ENCODE data around the gene KPNA3.
"Not testable (repeated sequence)": the region's sequence is repeated elsewhere in the genome, so short reads cannot be mapped to it uniquely, and the experiment has no call there.

Gene KPNA3, protein sequence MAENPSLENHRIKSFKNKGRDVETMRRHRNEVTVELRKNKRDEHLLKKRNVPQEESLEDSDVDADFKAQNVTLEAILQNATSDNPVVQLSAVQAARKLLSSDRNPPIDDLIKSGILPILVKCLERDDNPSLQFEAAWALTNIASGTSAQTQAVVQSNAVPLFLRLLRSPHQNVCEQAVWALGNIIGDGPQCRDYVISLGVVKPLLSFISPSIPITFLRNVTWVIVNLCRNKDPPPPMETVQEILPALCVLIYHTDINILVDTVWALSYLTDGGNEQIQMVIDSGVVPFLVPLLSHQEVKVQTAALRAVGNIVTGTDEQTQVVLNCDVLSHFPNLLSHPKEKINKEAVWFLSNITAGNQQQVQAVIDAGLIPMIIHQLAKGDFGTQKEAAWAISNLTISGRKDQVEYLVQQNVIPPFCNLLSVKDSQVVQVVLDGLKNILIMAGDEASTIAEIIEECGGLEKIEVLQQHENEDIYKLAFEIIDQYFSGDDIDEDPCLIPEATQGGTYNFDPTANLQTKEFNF

DNA sequence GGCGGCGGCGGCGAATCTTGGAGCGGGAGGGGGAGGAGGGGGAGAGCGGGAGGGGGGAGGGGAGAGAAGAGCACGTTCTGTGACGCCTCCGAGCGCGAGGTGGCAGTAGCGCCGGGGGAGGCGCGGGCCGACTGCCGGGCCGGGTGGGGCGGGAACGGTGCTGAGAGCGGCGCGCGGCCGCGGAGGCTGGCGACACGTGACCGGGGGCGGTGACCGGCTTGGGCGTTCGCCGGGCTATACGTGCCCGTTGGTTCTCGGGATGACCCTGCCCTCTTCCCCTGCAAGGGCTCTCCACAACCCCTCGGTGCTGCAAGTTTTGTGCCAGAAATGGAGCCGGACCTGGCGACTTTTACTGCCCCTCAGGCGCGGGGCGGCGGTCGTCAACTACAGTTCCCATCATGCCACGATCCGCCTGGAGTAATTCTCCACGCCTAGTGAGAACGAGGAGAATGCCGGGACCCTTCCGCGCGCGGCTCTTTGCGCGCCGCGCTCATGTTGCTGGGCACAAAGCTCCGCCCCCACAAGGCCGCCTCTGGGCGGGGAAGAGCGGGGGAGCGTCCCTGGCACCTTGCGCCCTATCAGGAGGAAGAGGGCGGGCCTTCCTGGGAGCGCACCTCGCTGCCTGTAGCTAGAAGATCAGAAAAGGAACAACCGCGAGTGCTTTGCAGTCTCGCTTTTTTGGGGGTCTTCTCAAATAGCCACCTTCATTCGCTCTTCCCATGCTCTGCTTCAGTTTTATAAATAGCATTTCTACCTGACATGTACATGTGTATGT lies at the start of gene KPNA3:
TSS of gene KPNA3 (minus strand) at position 133 of the 775 bp plus-strand sequence. CDS start 176 bp downstream, outside the sequence.
- peak; percentile 99 for DNase-seq (ENCODE audit: low read depth, low spot score)

DNA sequence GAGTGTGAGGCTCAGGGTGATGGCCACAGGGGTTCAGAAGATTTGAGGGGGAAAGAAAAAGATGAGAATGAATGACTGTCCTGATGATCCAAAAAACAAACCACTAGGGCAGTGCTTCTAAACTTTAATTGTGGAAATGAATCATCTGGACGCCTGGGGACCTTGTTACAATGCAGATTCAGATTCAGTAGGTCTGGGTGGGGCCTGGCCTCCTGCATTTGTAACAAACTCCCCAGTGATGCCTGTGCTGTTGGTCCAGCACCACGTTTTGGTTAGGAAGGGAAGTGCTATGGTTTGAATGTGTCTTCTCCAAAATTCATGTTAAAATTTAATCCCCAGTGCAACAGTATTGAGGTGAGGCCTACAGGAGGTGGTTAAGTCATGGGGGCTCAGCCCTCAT lies 49.5 kb upstream of the KPNA3 start:
- DNase-seq (ENCODE audit: low read depth, low spot score) = no peak

DNA sequence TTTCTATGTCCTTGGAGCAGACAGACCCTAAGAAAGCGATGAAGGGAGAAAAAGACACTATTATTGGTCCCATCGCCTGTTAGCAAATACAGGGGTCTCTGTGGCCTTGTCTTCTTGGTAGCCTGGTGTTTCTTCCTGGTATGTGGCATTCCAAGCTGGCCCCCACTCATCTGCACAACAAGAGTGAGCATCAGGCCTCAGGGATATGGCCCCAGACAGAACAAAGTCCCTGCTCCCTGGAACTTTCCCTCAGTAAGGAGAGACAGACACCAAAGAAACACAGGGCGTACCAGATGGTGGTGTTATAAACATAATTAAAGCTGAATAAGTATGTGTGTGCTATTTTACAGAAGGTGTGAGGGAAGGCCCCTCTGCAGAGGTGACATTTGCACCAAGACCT lies 48.2 kb upstream of the KPNA3 start:
- no peak for DNase-seq (ENCODE audit: low read depth, low spot score)

DNA sequence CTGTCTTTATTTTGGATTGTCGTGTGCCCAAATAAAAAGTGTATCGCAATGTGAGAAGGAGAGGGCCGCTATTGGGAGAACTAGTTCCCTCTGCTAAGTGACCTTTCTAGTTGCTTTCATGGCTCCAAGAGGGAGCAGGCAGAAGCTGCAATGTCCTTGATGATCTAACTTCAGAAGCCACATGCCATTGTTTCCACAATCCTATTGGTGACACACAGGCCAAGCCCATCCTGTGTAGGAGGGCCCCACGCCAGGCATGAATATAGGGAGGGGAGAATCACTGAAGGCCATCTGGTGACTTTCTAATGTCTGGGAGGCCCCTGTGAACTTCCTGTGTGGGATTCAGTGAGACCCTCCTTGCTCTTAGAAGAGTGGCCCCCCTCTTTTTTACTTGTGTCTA lies 47.8 kb upstream of the KPNA3 start:
- no peak for DNase-seq (ENCODE audit: low read depth, low spot score)

DNA sequence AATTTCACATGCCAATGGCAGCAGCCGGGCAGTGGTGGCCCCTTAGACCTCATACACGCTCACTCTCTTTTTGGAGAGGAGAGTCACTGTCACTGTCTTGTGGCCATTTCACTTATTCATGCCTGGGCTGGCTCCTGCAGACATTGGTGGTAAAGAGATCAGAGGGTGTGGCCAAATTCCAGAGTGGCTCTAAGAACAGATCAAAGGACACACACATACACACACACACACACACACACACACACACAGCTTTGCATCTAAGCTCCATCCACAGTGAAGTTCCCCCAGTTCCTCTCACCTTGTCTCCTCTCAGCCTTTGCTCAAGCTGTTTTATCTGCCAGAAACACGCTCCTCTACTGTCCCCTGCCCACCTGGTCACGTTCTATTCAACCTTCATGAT lies 46.5 kb upstream of the KPNA3 start:
- DNase-seq (ENCODE audit: low read depth, low spot score) = peak; percentile 39

DNA sequence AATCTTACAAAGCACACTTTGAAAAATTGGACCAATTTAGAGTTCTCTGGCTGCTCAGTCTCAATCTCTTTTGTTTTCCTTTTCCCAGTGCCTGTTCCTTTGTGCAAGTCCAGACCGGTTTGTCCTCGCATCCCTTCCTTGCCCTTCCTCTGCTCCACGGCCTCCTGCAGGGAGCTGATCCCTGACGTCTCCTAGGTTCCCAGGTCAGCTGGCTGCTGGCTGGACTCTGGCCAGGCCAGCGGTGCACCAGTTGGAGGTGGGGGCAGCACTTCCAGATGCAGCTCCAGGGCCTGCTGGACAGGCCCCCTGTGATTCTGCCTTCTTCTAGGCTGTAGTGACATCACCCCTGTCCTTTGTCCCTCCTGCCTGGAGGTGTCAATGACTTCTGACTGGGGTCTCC lies 44.0 kb upstream of the KPNA3 start:
- DNase-seq (ENCODE audit: low read depth, low spot score) = no peak

DNA sequence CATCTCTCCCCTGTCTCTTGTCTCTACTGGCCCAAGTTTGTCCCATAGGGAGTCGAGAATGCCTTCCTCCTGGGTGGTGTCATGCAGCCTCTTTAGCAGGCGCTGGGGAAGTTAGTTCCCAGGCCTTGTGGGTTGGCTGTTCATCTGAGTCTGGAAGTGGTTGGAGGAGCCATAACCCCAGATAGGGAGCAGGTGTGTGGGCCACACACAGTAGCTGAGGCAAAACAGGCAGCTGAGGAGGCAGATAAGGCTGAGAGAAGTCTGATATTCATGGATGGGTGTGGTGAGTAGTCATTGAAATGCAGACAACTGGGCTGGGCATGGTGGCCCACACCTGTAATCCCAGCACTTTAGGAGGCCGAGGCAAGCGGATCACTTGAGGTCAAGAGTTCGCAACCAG lies 40.9 kb upstream of the KPNA3 start:
- DNase-seq (ENCODE audit: low read depth, low spot score) = no peak

DNA sequence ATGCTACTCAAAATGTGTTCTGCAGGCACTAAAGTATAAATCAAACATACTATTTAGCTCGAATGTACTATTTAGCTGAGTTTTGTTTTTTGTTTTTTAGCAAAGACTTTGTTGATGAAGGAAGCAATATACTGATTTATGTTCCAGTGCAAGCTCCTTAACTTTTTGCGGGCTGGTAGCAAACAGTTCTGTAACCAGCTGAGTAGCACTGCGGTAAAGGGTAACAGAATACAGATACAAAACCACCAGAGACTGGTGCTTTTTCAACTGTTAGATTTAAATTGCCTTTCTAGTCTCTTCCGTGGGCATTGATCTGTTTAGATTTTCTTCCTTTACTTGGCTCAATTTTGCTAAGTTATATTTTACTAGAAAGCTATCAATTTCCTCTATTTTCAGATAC lies 39.0 kb upstream of the KPNA3 start:
- no peak for DNase-seq (ENCODE audit: low read depth, low spot score)

DNA sequence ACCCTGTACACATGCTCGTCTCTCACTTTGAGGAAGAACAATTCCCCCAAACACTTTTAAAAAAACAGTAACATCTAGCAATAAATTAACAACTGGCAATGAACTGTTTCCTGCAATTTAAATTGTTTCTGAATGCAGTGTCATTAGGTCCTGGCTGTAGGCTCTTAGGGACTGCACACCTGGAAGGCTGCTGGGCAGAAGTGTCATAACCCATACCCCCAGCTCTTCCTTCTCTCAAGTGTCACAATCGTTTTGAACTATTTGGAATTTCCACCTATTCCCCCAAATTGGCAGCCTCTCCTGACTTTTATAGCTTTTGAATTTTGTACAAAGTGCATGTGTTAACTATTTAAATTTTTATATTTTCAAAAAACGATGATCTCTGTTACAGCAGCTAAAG lies 38.2 kb upstream of the KPNA3 start:
- no peak for DNase-seq (ENCODE audit: low read depth, low spot score)

DNA sequence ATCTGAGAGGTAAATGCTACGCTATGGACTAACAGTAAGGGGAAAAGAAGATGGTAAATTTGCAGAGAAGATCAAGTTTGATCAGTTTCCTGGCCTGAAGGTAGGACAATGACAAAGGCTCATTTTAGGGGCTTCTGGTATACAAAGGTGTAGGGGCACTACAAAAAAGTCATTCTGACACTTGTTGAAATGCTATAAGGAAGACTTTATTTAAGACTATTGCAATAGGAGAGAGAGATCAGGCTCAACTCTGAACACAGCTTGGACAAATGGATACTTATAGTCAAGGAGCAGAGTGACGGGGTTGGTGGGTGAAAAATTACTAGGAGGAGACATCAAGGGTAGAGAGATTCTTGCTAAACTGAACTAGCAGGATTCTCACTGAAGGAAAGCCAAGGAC lies 37.2 kb upstream of the KPNA3 start:
- DNase-seq (ENCODE audit: low read depth, low spot score) = no peak

DNA sequence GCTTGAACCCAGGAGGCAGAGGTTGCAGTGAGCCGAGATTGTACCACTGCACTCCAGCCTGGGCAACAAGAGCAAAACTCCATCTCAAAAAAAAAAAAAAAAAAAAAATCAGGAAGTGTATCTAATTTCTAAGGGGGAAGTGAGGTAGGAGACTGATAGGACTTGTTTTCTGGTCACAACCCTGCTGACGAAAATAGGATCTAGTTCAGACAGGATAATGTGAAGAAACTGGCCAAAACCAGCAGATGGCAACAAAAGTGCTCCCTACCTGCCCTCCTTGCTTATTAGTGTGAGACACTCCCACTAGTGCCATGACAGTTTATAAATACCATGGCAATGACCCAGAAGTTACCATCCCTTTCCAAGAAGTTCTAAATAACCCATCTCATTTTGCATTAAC lies 36.0 kb upstream of the KPNA3 start:
- no peak for DNase-seq (ENCODE audit: low read depth, low spot score)

DNA sequence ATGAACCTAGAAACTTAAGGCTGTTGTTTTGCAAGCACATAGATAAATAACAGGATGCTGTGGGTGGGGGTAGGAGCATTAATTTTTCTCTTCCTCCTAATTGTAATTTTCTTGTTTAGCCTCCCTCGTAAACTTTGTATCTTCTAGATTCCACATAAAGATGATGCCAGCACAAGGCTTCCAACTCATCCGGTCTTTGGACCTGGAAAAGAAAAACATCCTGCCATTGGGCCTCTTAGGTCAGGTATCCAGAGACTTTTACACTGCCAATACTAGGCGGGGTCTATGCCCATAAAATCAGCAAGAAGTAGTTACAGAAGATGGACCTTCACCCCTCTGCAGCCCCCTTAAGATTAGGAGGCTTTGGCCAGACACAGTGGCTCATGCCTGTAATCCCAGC lies 35.4 kb upstream of the KPNA3 start:
- DNase-seq (ENCODE audit: low read depth, low spot score) = no peak

DNA sequence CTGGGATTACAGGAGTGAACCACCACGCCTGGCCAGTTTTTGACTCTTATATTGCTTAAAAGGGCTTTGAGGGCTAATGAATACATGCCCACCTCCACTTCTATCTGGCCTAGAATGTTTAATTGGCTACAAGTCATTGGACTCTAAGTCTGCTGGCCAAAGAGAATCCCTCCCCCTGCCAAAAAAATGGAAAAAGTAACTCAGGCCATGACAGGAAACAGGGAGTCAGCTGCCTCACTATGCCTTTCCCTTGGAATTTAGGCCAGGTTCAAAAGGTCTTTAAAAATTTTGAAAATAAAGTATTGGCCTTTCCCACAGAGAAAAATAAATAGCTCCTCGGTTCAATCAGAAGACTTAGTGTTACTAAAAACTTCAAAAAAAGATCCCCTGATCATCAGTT lies 34.9 kb upstream of the KPNA3 start:
- no peak for DNase-seq (ENCODE audit: low read depth, low spot score)

DNA sequence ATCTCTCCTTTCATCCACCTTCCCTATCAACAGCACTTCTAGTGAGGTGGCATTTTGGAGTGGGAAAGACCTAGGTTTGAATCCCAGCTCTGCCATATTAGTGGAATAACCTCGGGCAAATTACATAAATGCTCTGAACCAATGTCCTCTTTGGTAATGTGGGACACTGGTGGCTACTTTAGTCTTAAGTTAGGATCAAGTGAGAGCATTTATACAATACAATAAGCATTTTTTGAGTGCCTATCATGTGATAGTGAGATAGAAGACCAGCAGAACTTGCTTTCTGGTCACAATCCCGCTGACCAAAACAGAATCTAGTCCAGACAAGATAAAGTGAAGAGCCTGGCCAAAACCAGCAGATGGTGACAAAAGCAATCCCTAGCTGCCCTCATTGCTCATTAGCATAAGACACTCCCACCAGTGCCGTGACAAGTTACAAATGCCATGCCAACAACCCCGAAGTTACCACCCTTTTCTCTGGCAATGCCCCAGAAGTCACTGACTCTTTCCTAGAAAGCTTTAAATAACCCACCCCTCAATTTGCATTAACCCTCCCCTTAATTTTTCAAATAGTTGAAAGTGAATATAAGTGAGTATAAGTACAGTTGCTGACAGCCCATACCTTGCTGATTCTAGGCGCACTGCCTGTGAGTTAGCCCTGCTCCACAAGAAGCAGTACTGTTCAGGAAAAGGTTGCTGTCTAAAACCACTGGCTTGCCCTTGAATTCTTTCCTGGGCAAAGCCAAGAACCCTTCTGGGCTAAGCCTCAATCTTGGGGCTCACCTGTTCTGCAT lies 28.9 kb upstream of the KPNA3 start:
- DNase-seq (ENCODE audit: low read depth, low spot score) = no peak

DNA sequence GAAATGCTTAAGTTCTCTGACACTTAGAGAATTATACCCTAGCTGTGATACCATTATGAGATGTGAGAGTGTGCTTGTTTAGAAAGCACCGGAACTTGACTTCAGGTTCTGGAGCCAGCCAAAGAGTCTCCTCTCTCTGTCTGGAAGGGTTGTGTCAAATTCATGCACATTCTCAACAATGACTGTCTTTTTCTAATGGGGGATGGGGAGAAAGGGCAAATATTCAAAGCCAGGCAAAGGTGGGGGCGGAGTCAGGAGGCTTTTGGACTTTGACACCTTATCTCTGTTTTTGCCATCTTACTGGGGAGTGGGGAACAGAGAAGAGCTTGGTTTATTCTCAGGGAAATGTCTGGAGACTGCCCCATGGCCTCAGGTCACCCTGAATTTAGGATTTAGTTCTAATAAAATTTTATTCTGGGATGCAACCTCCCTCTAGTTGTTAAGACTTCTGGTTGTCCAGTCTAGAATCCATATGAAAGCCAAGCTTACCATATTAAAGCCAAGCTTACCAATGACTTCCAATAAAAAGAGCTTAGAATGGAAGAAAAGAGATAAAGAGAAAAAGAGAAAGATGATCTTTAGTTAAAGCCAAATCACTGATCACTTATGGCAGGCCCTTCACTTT lies 28.2 kb upstream of the KPNA3 start:
- DNase-seq (ENCODE audit: low read depth, low spot score) = no peak

DNA sequence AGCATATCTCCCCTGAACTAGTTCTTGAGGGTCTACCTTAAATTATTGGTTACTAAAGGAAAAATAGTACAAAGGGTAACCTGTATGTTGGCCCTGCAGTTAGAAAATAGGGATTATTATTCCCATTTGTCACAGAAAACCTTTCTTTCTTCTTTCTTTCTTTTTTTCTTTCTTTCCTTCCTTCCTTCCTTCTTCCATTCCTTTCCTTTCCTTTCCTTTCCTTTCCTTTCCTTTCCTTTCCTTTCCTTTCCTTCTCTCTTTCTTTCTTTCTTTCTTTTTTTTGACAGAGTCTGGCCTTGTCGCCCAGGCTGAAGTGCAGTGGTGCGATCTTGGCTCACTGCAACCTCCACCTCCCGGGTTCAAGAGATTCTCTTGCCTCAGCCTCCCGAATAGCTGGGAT lies 23.6 kb upstream of the KPNA3 start:
- not testable (repeated sequence) for DNase-seq (ENCODE audit: low read depth, low spot score)

DNA sequence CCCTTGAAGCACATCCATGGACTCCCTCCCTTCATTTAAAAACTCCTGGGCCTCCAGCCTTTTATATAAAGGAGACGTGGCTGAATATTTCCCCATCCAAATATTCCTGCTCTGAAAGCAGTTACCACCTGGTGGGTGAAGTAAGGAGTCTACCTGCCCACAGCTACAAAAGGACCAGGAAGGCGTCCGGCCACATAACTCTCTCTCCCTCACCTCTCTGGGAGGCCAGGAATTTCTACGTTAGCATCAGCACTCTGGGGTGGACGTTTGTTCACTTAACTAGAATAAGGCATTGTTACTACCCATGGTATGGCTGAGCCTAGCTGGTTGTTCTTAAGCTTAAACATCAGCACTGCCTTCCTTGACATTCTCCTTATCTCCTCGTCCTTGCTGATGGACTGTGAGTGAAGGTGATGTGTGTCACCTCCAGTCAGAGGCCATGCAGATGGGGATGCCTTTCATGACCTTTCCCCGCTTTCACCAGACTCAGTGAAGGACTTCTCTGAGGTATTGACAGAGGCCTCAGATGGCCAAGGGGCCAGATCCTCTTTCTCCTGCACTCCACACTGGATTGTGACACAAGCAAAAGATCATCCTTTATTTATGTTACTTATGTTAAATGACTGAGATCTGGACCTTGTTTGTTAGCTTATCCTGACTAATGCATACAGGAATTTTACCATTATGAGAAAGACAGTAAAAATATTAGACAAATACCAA lies 22.2 kb upstream of the KPNA3 start:
- no peak for DNase-seq (ENCODE audit: low read depth, low spot score)

DNA sequence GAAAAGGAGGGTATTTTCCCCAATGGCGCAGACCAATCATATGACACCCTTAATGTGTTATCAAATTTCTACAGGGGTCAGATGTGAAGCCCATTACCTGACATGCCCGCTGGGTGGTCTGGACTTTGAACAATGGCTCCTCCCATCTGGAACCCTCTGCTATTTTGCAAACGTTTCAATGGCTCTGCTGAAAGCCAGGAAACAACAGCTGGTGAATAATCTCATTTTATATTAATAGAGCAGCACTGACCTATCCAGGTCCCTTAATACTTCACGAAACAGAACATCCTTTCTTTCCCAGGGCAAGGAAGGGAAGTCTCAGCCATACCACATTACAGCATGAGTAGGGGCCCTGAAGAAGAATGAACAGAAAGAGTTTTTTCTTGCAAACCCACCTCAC lies 20.3 kb upstream of the KPNA3 start:
- no peak for DNase-seq (ENCODE audit: low read depth, low spot score)

DNA sequence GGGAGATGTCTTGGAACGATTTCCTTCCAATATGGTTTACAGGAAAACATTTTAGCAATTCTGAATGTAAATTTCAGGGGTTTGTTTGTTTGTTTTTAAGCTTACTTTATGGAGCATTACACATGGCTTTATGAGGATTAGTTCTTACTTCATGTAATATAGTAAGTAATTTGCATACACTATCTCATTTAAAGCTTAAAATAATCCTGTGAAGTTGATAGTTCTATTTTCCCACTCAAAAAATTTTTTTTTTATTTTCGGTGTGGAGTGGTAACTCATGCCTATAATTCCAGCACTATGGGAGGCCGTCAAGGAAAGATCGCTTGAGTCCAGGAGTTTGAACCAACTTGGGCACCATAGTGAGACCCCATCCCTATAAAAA lies 19.0 kb upstream of the KPNA3 start:
- DNase-seq (ENCODE audit: low read depth, low spot score) = no peak

DNA sequence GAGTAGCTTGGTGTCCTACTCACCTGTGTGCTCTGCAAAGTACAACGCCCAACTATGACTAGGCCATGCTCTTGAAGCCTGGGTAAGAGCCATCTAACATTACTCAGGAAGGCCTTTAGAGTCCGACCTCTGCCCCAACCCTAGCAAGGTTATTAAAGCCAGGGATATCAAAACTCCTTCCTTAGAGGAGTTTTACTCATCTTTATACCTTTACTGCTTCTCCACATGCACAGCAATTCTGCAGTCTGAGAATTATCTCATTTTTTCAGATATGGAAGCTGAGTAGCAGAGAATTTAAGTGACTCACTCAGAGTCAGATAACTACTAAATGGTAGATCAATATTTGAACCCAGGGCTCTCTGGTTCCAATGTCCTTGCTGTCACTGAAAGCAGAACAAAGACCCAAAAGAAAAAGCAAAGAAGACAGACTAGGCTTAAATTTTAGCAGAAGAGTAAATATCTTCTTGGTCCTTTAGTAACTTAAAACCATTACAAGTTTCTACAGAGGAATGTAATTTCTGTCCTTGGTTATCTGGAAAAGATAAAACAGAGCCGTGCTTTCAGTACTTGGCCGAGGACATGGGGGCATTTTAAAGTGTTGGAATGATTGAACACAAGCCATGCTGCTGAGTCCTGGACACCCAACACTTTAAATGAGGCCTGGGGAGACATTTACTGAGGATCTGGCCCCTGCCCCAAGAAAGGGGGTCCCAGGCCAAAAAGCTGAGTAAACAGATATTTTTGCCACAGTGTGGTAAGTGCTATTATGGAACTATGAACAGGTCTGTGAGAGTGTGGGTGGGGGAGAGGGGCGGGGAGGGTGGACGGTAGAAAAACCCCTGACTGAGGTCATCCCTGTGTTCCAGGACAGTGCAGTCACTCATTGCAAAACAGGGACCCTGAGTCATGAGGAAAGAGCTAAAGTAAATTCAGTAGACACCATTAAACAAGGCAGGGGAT lies 18.4 kb upstream of the KPNA3 start:
- DNase-seq (ENCODE audit: low read depth, low spot score) = no peak

All from astrocyte of the hippocampus (primary cell).